Hematopoietic multipotent progenitor cell (in vitro differentiated cells): ENCODE measurements around the gene EXTL1. TPM values are rescaled to one million over a fixed set of nuclear protein-coding genes. Genes with fewer than 3 reads are reported as not detected.
A peak's percentile ranks its signal among the peaks of the same experiment; 100 is the strongest.

ENCODE experiments used
- DNase-seq, 3 donors: peaks; one replicate each; pipeline ENCODE4 v3.0.0-alpha.2; 2011 to 2015; ENCODE audit warnings: low read depth in 2 of 3, low spot score in 2 of 3
- total RNA-seq: library from RNA; depleted of rRNA; stranded (reverse); fragments of >200 nt; gene quantifications from one replicate; pipeline ENCODE4 v1.2.3, GENCODE V29; 2012

EXTL1 gene
- total RNA-seq, 1 donor = under 0.01 TPM

GRCh38 chr1:26037904-26038303 is 16.3 kb downstream of the EXTL1 start:
- DNase-seq = no peak

GRCh38 chr1:26038477-26038876 is 16.9 kb downstream of the EXTL1 start:
- DNase-seq = no peak

GRCh38 chr1:26038904-26039303 is 17.3 kb downstream of the EXTL1 start:
- DNase-seq = no peak

- no peak for DNase-seq
These were observed 19.8 kb downstream of the EXTL1 start for GRCh38 chr1:26041401-26041800.

- DNase-seq = no peak
These were observed 20.4 kb downstream of the EXTL1 start for GRCh38 chr1:26041978-26042377.

GRCh38 chr1:26043765-26044164 is 22.2 kb downstream of the EXTL1 start:
- DNase-seq = no peak

GRCh38 chr1:26044414-26044813 is 22.8 kb downstream of the EXTL1 start:
- no peak for DNase-seq

GRCh38 chr1:26044971-26045721 is 23.6 kb downstream of the EXTL1 start:
- DNase-seq = no peak

- DNase-seq = no peak
These were observed 24.2 kb downstream of the EXTL1 start, which contains the start of gene SLC30A2 for GRCh38 chr1:26045722-26046245. Gene SLC30A2 (minus strand): TSS chr1:26046118. CDS start chr1:26045896, 222 bp downstream.

GRCh38 chr1:26046246-26047095 is 24.9 kb downstream of the EXTL1 start:
- no peak for DNase-seq

GRCh38 chr1:26047278-26047874 is 25.8 kb downstream of the EXTL1 start:
- no peak for DNase-seq

- DNase-seq = peak in 1 of 3 donors; percentile 19
These were observed 28.1 kb downstream of the EXTL1 start for GRCh38 chr1:26049531-26050247.

- DNase-seq = no peak
These were observed 28.7 kb downstream of the EXTL1 start for GRCh38 chr1:26050248-26050640.

- no peak for DNase-seq
These were observed 32.4 kb downstream of the EXTL1 start for GRCh38 chr1:26053718-26054560.

GRCh38 chr1:26055041-26055440 is 33.5 kb downstream of the EXTL1 start:
- no peak for DNase-seq

GRCh38 chr1:26057189-26057588 is 35.6 kb downstream of the EXTL1 start:
- no peak for DNase-seq

GRCh38 chr1:26058052-26058595 is 36.5 kb downstream of the EXTL1 start:
- no peak for DNase-seq

GRCh38 chr1:26059906-26060305 is 38.3 kb downstream of the EXTL1 start:
- no peak for DNase-seq

GRCh38 chr1:26060832-26061574 is 39.4 kb downstream of the EXTL1 start:
- no peak for DNase-seq
